ENCODE data around the gene OTX1.
"Not testable (repeated sequence)": the region's sequence is repeated elsewhere in the genome, so short reads cannot be mapped to it uniquely, and the experiment has no call there.

Gene OTX1

GRCh38 chr2:63058921-63059792, 8.5 kb downstream of the OTX1 start:
- no peak for DNase-seq (ENCODE audit: low spot score)

- no peak for DNase-seq (ENCODE audit: low spot score)
These were observed 9.3 kb downstream of the OTX1 start for GRCh38 chr2:63059793-63060471.

- DNase-seq (ENCODE audit: low spot score): no peak
These were observed 9.9 kb downstream of the OTX1 start for GRCh38 chr2:63060472-63060991.

- DNase-seq (ENCODE audit: low spot score): no peak
These were observed 13.6 kb downstream of the OTX1 start for GRCh38 chr2:63064197-63064596.

GRCh38 chr2:63064661-63065060, 14.0 kb downstream of the OTX1 start:
- DNase-seq (ENCODE audit: low spot score): no peak

- DNase-seq (ENCODE audit: low spot score): no peak
These were observed 15.6 kb downstream of the OTX1 start for GRCh38 chr2:63066265-63066664.

DNA sequence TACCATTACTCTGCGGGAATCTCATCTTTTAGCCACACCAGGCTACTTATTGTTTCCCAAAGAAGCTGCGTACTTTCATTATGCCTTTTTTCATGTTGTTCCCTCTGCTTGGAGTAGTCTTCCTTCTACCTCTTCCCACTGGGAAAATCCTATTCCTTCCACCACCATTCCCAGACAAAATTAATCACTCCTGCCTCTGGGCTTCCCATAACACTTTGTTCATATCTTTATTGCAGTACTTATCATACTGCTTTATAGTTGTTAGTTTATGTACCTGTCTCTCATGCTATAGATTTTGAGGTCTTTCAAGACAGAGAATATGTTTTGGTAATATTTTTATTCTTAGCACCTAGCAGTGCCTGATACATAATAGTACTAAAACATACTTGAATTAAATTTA, 16.2 kb downstream of the OTX1 start:
- no peak for DNase-seq (ENCODE audit: low spot score)

- DNase-seq (ENCODE audit: low spot score): no peak
These were observed 21.0 kb downstream of the OTX1 start for GRCh38 chr2:63071664-63072063.

DNA sequence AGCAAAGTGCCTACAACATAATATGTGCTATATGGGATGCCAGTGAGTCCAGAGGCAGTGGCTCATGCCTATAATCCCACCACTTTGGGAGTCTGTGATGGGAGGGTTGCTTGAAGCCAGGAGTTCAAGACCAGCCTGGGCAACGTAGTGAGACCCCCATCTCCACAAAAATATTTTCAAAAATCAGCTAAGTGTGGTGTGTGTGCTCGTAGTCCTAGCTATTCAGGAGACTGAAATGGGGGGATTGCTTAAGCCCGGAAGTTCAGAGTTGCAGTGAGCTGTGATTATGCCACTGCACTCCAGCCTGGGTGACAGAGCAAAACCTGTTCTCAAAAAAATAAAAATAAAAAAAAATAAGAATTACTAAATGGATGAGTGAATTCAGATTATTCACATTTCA, 23.4 kb downstream of the OTX1 start:
- DNase-seq (ENCODE audit: low spot score): no peak

- not testable (repeated sequence) for DNase-seq (ENCODE audit: low spot score)
These were observed 23.8 kb downstream of the OTX1 start for GRCh38 chr2:63074399-63074798.

DNA sequence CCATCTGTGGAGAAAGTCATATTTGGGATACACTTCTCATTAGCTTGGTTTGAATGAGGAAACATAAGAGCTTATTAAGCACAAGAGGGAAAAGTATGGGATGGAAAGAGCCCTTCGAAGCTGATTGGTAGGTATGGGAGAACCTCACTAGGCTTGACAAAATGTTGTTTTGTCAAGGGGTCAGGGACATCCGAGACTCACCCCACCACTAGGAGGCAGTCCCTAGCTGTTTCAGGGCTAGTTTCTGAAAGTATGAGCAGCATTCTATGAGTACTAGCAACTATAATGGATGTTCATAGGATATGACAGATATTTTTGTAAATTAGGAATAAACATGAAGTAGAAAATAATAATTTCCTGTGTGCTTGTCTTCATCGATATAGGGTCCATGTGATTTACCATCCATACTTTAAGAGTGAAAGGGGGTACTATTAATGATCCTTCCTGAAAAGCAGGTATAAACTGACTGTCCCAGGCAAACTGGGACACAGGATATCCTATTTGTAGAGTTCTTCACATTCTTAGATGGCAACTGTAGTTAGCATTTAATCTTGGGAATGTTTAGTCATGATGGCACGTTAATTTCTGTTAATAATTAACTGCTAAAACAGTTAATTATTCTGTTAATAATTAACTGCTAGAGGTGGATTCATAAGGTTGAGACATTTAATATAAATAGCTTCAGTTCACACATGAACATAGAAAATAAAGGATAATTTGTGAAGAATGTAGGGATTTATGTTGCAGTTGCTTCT, 28.4 kb downstream of the OTX1 start:
- no peak for DNase-seq (ENCODE audit: low spot score)

GRCh38 chr2:63081404-63081803, 30.8 kb downstream of the OTX1 start:
- no peak for DNase-seq (ENCODE audit: low spot score)

DNA sequence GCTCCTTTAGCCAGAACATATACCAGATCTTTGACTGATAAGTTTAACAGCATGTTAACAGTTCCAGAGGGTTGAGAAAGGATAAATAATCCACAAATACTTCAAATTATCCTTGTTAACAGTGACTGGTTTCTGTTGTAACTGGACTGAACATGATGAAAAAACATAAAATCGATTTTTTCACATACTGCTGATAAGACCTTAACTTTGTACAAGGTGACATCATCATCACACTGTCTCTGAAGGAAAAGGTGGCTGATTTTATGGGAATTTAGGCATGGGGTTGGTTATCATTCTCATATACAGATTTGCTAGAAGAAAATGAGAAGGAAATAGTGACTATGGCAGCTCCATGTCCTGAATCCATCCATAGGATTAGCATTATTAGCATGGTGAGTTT, 36.1 kb downstream of the OTX1 start:
- DNase-seq (ENCODE audit: low spot score): no peak

- no peak for DNase-seq (ENCODE audit: low spot score)
These were observed 41.8 kb downstream of the OTX1 start for GRCh38 chr2:63092401-63092800.

DNA sequence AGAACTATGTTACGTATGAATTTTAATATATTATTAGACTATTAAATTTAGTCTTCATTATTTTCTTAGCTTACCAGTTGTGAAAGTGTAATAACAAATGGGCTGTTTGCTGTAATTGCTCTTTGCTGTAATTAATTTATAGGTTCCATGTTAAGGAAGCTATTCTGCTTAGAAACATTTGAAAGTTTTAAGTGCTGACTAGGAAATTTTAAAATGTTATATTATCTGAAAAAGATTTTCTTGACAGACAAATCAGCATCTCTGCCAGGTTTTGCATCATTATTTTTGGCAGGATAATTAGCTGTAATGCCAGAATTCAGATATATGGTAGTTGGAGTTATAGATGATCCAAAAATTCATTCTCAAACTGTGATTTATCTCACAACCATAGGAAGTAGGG, 42.2 kb downstream of the OTX1 start:
- no peak for DNase-seq (ENCODE audit: low spot score)

DNA sequence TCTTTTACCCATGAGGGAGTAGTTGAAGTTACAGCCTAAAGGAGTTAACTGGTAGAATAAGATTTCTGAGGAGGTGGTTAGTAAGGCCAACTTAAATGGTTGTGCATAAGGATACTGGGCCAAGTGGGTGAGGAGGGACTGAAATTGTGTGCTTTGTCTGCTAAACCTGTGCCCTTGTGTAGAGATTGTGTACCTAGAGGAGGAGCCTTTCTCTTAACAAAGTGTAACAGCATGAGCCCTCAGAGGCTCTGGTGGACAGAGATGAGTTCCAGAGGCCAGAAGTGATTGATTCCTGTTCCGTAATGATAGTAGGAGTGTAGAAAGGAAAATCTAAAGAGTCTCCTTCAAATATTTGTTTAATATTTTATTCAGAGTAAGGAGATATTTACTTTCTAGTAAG, 42.9 kb downstream of the OTX1 start:
- DNase-seq (ENCODE audit: low spot score): no peak

- no peak for DNase-seq (ENCODE audit: low spot score)
These were observed 45.9 kb downstream of the OTX1 start for GRCh38 chr2:63096491-63096890.

- no peak for DNase-seq (ENCODE audit: low spot score)
These were observed 48.4 kb downstream of the OTX1 start for GRCh38 chr2:63099032-63099431.

DNA sequence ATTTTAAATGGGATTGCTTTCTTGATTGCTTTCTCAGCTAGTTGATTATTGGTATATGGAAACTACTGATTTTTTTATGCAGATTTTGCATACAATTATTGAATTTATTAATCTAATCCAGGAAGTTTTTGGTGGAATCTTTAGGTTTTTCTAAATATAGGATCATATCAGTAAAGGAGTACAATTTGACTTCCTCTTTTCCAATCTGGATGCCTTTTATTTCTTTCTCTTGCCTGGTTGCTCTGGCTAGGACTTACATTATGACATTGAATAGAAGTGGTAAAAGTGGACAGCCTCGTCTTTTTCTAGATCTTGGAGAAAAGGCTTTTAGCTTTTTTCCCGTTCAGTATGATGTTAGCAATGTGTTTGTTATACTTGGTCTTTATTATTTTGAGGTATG, 51.3 kb downstream of the OTX1 start:
- no peak for DNase-seq (ENCODE audit: low spot score)

DNA sequence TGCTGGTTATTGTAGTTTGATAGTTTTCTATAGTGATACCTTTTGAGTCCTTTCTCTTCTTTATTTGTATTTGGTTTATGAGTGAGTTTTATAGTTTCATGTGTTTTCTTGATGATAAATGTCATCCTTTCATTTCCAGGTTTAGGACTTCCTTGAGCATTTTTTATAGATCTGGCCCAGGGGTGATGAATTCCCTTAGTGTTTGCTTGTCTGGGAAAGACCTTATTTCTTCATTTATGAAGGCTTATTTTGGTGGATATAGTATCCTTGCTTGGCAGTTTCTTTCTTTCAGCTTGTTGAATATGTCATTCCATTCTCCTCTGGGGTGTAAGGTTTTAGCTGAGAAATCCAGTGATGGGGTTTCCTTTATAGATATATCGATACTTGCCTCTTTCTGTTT, 53.9 kb downstream of the OTX1 start:
- no peak for DNase-seq (ENCODE audit: low spot score)

Measured in Ammon's horn (tissue), 1 donor.